Measurements from ENCODE around the gene POLR1E. TPM values are rescaled to one million over a fixed set of nuclear protein-coding genes. Genes with fewer than 3 reads are reported as not detected.

POLR1E gene
- total and polyA plus RNA-seq, 2 of the 8 experiments (the other 6 are each of a cell fraction or from before 2014, with no cell fraction given) = 16.0 to 40.0 TPM

DNA sequence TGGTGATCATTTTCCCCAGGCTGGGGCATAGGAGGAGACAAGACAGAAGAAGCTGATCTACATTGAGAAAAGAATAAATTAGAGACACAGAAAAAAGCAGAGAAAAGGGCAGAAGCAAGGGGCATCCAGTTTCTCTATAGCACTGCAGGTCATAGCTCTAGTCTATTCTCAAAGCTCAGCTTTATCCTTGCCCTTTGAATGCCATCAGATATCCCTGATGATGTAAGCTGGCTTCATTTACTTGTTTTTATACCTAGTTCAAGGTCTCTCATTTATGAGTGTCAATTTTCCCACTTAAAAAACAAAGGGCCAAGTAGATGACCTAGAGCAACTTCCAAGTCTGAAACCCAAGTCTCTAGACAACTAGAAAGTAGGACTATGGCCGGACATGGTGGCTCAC is 57.7 kb downstream of the POLR1E start:
- Histone ChIP-seq H3K18ac (ENCODE audit: extremely low read depth, low read length) (no peak overlapping the region), H4K20me1 (replicated peaks in 1 of 2; ENCODE audit: control insufficient read depth in 1 of 2, insufficient read depth in 2 of 2, low read length in 2 of 2) (peaks cover 0 to 7% of the 10 kb centered on the region in 2 experiments), H2AK5ac (ENCODE audit: low read depth, low read length) (no peak overlapping the region), H3K14ac (ENCODE audit: insufficient read length) (no peak overlapping the region), H2BK12ac (ENCODE audit: low read depth, low read length) (no peak overlapping the region), H2AFZ (ENCODE audit: low read length) (no peak overlapping the region), H4K91ac (replicated peaks; ENCODE audit: insufficient read length, low read length) (no peak overlapping the region), H3K36me3 (ENCODE audit: control insufficient read depth in 2 of 4, insufficient read depth in 4 of 4, low read length in 3 of 4) (peaks cover 0 to 8% (median 1%) of the 10 kb centered on the region in 4 experiments; a peak in 3 of 8 replicates), H3K23me2 (ENCODE audit: low read depth, low read length) (no peaks in the 10 kb centered on the region), H2BK20ac (ENCODE audit: low read length) (no peak overlapping the region), H2BK15ac (ENCODE audit: low read length) (no peak overlapping the region), H3K4me3 (ENCODE audit: extremely low read depth in 1 of 4, insufficient read depth in 2 of 4, low read depth in 3 of 4, low read length in 4 of 4) (no peak overlapping the region), H3K27me3 (replicated peaks in 1 of 4; ENCODE audit: control insufficient read depth in 3 of 4, extremely low read depth in 1 of 4, insufficient read depth in 3 of 4, low read length in 3 of 4) (no peaks in the 10 kb centered on the region), H3K56ac (replicated peaks; ENCODE audit: insufficient read length, low read depth, low read length) (no peak overlapping the region), H3K9me3 (ENCODE audit: insufficient read depth in 2 of 2, low read depth in 1 of 2, low read length in 1 of 2) (no peaks in the 10 kb centered on the region), H3K23ac (ENCODE audit: insufficient read length) (no peak overlapping the region), H3K79me2 (ENCODE audit: control insufficient read depth in 1 of 2, insufficient read depth in 2 of 2, low read length in 2 of 2) (no peaks in the 10 kb centered on the region), H3K9ac (replicated peaks in 1 of 4; ENCODE audit: extremely low read depth in 1 of 4, low read depth in 3 of 4, low read length in 3 of 4) (no peak overlapping the region), H2BK5ac (ENCODE audit: low read depth, low read length) (no peak overlapping the region), H3K4me2 (ENCODE audit: insufficient read depth in 1 of 2, low read depth in 2 of 2, low read length in 2 of 2) (no peak overlapping the region), H3K79me1 (ENCODE audit: low read depth, low read length) (no peaks in the 10 kb centered on the region), H3K4ac (replicated peaks; ENCODE audit: insufficient read length, low read depth, low read length) (no peak overlapping the region), H2BK120ac (replicated peaks; ENCODE audit: low read depth, low read length) (no peak overlapping the region), H4K8ac (ENCODE audit: extremely low read depth, insufficient read depth, low read length) (no peak overlapping the region), H4K5ac (ENCODE audit: insufficient read length, low read depth, low read length) (no peak overlapping the region), H3K27ac (ENCODE audit: low read depth, low read length) (no peak overlapping the region), H3K4me1 (replicated peaks in 1 of 4; ENCODE audit: control insufficient read depth in 3 of 4, insufficient read depth in 4 of 4, low read length in 3 of 4) (no peaks in the 10 kb centered on the region)
- 100% methylated on average over 1 of the region's 1 CpG; no CpG with 5 or more reads in 1 of the 2 experiments for WGBS, 2 experiments (ENCODE audit: extremely low coverage in 1 of 2, insufficient coverage in 1 of 2, insufficient read length in 1 of 2, insufficient replicate concordance in 2 of 2, low coverage in 1 of 2, low lambda C conversion rate in 2 of 2, missing lambda C conversion rate in 1 of 2)
- CTCF ChIA-PET (ENCODE audit: partially characterized antibody) = no interaction called here
- FAIRE-seq (no peak), DNase-seq (ENCODE audit: low read depth in 1 of 2, low spot score in 2 of 2) (no peak)
- POLR2A ChIA-PET (ENCODE audit: partially characterized antibody) = interaction anchor here (1.1 kb wide), 1 partner anchor 10 kb away, joined by 3 read pairs; no protein-coding TSS in a partner anchor
- no peak for TF ChIP-seq SIX5 (IDR thresholded peaks at IDR 0.05; ENCODE audit: low read depth, low read length)
- no peak for TF ChIP-seq NANOG (IDR thresholded peaks at IDR 0.05; ENCODE audit: insufficient read depth, low read depth, low read length, poor library complexity, severe bottlenecking)
- no peak for TF ChIP-seq TAF1 (IDR thresholded peaks at IDR 0.05; ENCODE audit: low read depth, low read length)
- no peak for TF ChIP-seq POLR2A (IDR thresholded peaks at IDR 0.05; ENCODE audit: control extremely low read depth in 1 of 2, low read depth in 2 of 2, low read length in 2 of 2)
- TF ChIP-seq, protein P1, sequence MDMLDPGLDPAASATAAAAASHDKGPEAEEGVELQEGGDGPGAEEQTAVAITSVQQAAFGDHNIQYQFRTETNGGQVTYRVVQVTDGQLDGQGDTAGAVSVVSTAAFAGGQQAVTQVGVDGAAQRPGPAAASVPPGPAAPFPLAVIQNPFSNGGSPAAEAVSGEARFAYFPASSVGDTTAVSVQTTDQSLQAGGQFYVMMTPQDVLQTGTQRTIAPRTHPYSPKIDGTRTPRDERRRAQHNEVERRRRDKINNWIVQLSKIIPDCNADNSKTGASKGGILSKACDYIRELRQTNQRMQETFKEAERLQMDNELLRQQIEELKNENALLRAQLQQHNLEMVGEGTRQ (IDR thresholded peaks at IDR 0.05; ENCODE audit: low read length) = no peak
- TF ChIP-seq CHD2 (IDR thresholded peaks at IDR 0.05; ENCODE audit: low read length) = no peak
- TF ChIP-seq SP2 (IDR thresholded peaks at IDR 0.05; ENCODE audit: low read length) = no peak
- TF ChIP-seq KDM4A (IDR thresholded peaks at IDR 0.05; ENCODE audit: low read depth, low read length, severe bottlenecking) = no peak
- TF ChIP-seq EZH2 (IDR thresholded peaks at IDR 0.05; ENCODE audit: low read depth, low read length, severe bottlenecking) = no peak

All from H1 (cell line).